ENCODE data around the gene DNHD1.

GRCh38 chr11:6453152-6453551 is 43.9 kb upstream of the DNHD1 start:
- TF ChIP-seq POLR2AphosphoS5 (IDR thresholded peaks at IDR 0.05; ENCODE audit: low read depth, low read length) = no peak
- no peak for TF ChIP-seq SIN3A (IDR thresholded peaks at IDR 0.05; ENCODE audit: borderline replicate concordance, insufficient read depth, low read length)
- TF ChIP-seq TAF1 (IDR thresholded peaks at IDR 0.05; ENCODE audit: borderline replicate concordance, insufficient read depth, low read length) = no peak
- no peak for TF ChIP-seq REST (IDR thresholded peaks at IDR 0.05; ENCODE audit: insufficient read depth in 1 of 2, low read depth in 2 of 2, low read length in 2 of 2)
